HPDE6-E6E7 (cell line): ENCODE data around the gene SLC34A2.
"Not testable (repeated sequence)": the region's sequence is repeated elsewhere in the genome, so short reads cannot be mapped to it uniquely, and the experiment has no call there.

Experiments
- DNase-seq: peaks from one replicate; pipeline ENCODE4 v3.0.0; 2011; ENCODE audit warnings: missing footprints; ENCODE audit errors: extremely low spot score

Gene SLC34A2

GRCh38 chr4:25654971-25655963, at the start of gene SLC34A2:
Gene SLC34A2 (plus strand): TSS chr4:25655851. CDS start chr4:25662501, 6,650 bp downstream.
- DNase-seq: no peak

GRCh38 chr4:25608644-25609043, 47.0 kb upstream of the SLC34A2 start:
- no peak for DNase-seq

GRCh38 chr4:25609976-25610375, 45.7 kb upstream of the SLC34A2 start:
- DNase-seq: no peak

- DNase-seq: not testable (repeated sequence)
These were observed 42.0 kb upstream of the SLC34A2 start for GRCh38 chr4:25613613-25614012.

GRCh38 chr4:25614807-25615206, 40.8 kb upstream of the SLC34A2 start:
- DNase-seq: no peak

GRCh38 chr4:25621027-25621930, 34.4 kb upstream of the SLC34A2 start:
- no peak for DNase-seq

- DNase-seq: no peak
These were observed 31.0 kb upstream of the SLC34A2 start for GRCh38 chr4:25624616-25625015.

GRCh38 chr4:25628451-25628850, 27.2 kb upstream of the SLC34A2 start:
- no peak for DNase-seq

- no peak for DNase-seq
These were observed 23.5 kb upstream of the SLC34A2 start for GRCh38 chr4:25632135-25632534.

GRCh38 chr4:25633541-25633940, 22.1 kb upstream of the SLC34A2 start:
- no peak for DNase-seq

- DNase-seq: peak; percentile 71
These were observed 20.1 kb upstream of the SLC34A2 start for GRCh38 chr4:25635501-25635900.

- no peak for DNase-seq
These were observed 17.9 kb upstream of the SLC34A2 start for GRCh38 chr4:25637581-25638220.

GRCh38 chr4:25638221-25638601, 17.4 kb upstream of the SLC34A2 start:
- no peak for DNase-seq

- no peak for DNase-seq
These were observed 16.8 kb upstream of the SLC34A2 start for GRCh38 chr4:25638806-25639205.

GRCh38 chr4:25650311-25650710, 5.3 kb upstream of the SLC34A2 start:
- DNase-seq: no peak

- no peak for DNase-seq
These were observed 4.0 kb upstream of the SLC34A2 start for GRCh38 chr4:25651682-25652081.

- DNase-seq: no peak
These were observed 1.4 kb upstream of the SLC34A2 start for GRCh38 chr4:25654031-25654970.

- DNase-seq: no peak
These were observed 380 bp downstream of the SLC34A2 start for GRCh38 chr4:25656031-25656430.

GRCh38 chr4:25658357-25658771, 2.7 kb downstream of the SLC34A2 start:
- no peak for DNase-seq

GRCh38 chr4:25658777-25659176, 3.1 kb downstream of the SLC34A2 start:
- no peak for DNase-seq

GRCh38 chr4:25661441-25661840, 5.8 kb downstream of the SLC34A2 start:
- not testable (repeated sequence) for DNase-seq
